SK-N-SH treated with all-trans-retinoic acid at 6 μM for 48 hours (cell line): ENCODE measurements around the gene CDC42BPB.

ENCODE experiments used
- ATAC-seq: fragments of 200-7000 bp; cut with Tn5 transposase; 3 replicates; pipeline ENCODE4 v1.9.1; 2020; ENCODE audit warnings: mild to moderate bottlenecking, moderate library complexity
- ARNTL ChIP-seq: fragments of 450-650 bp; formaldehyde crosslinking; IDR thresholded peaks from 2 replicates; pipeline ENCODE4 v1.5.0; 2020; ENCODE audit warnings: low read depth, mild to moderate bottlenecking, moderate library complexity, borderline replicate concordance
- BACH2 ChIP-seq: fragments of 250-450 bp; sonication (Bioruptor Pico); IDR thresholded peaks from 2 replicates; pipeline ENCODE4 v1.9.0; 2021; ENCODE audit warnings: mild to moderate bottlenecking, borderline replicate concordance
- CSDC2 ChIP-seq: fragments of 250-450 bp; sonication (Bioruptor Pico); IDR thresholded peaks from 2 replicates; pipeline ENCODE4 v1.5.0; 2020; ENCODE audit warnings: mild to moderate bottlenecking, moderate library complexity
- GLIS3 ChIP-seq: fragments of 250-450 bp; sonication (Bioruptor Pico); IDR thresholded peaks from 2 replicates; pipeline ENCODE4 v1.5.0; 2020; ENCODE audit warnings: mild to moderate bottlenecking, moderate library complexity
- OSR1 ChIP-seq: fragments of 250-450 bp; sonication (Bioruptor Pico); IDR thresholded peaks from 2 replicates; pipeline ENCODE4 v1.8.0; 2022; ENCODE audit warnings: moderate library complexity, mild to moderate bottlenecking, inconsistent platforms
- RARB ChIP-seq: fragments of 250-450 bp; sonication (Bioruptor Pico); IDR thresholded peaks from 2 replicates; pipeline ENCODE4 v1.8.0; 2021; ENCODE audit warnings: mild to moderate bottlenecking, moderate library complexity
- SNAI2 ChIP-seq: fragments of 250-450 bp; sonication (Bioruptor Pico); IDR thresholded peaks from 2 replicates; pipeline ENCODE4 v1.5.0; 2020; ENCODE audit warnings: mild to moderate bottlenecking, moderate library complexity
- TCF4 ChIP-seq: fragments of 250-450 bp; sonication (Bioruptor Pico); IDR thresholded peaks from 2 replicates; pipeline ENCODE4 v1.8.0; 2021; ENCODE audit warnings: mild to moderate bottlenecking, moderate library complexity, borderline replicate concordance
- TOX ChIP-seq: fragments of 250-450 bp; sonication (Bioruptor Pico); IDR thresholded peaks from 2 replicates; pipeline ENCODE4 v1.8.0; 2021; ENCODE audit warnings: mild to moderate bottlenecking, moderate library complexity, borderline replicate concordance
- ZC3H10 ChIP-seq: fragments of 250-450 bp; sonication (Bioruptor Pico); IDR thresholded peaks from 2 replicates; pipeline ENCODE4 v1.5.1; 2021; ENCODE audit warnings: mild to moderate bottlenecking, moderate library complexity
- ZFP3 ChIP-seq: fragments of 250-450 bp; sonication (Bioruptor Pico); IDR thresholded peaks from 2 replicates; pipeline ENCODE4 v1.5.0; 2020; ENCODE audit warnings: mild to moderate bottlenecking, moderate library complexity
- ZNF565 ChIP-seq: fragments of 450-650 bp; formaldehyde crosslinking; conservative IDR thresholded peaks from 2 replicates; pipeline ENCODE4 v1.5.0; 2020; ENCODE audit warnings: low read depth, mild to moderate bottlenecking, moderate library complexity
- ZNF70 ChIP-seq: fragments of 450-650 bp; formaldehyde crosslinking; IDR thresholded peaks from 2 replicates; pipeline ENCODE4 v1.5.0; 2020; ENCODE audit warnings: mild to moderate bottlenecking, moderate library complexity
- ZNF8 ChIP-seq: fragments of 450-650 bp; formaldehyde crosslinking; IDR thresholded peaks from 2 replicates; pipeline ENCODE4 v1.5.0; 2020; ENCODE audit warnings: mild to moderate bottlenecking, moderate library complexity
- TF ChIP-seq, protein P1 (sequence below): fragments of 250-450 bp; sonication (Bioruptor Pico); IDR thresholded peaks from 2 replicates; pipeline ENCODE4 v1.5.1; 2021; ENCODE audit warnings: mild to moderate bottlenecking, moderate library complexity
- TF ChIP-seq, protein P2 (sequence below): fragments of 250-450 bp; sonication (Bioruptor Pico); IDR thresholded peaks from 2 replicates; pipeline ENCODE4 v1.8.0; 2020; ENCODE audit warnings: mild to moderate bottlenecking, moderate library complexity, borderline replicate concordance
- TF ChIP-seq, protein P3 (sequence below): fragments of 250-450 bp; sonication (Bioruptor Pico); IDR thresholded peaks from 2 replicates; pipeline ENCODE4 v1.5.1; 2020; ENCODE audit warnings: low read depth, mild to moderate bottlenecking, moderate library complexity

The CDC42BPB gene

DNA sequence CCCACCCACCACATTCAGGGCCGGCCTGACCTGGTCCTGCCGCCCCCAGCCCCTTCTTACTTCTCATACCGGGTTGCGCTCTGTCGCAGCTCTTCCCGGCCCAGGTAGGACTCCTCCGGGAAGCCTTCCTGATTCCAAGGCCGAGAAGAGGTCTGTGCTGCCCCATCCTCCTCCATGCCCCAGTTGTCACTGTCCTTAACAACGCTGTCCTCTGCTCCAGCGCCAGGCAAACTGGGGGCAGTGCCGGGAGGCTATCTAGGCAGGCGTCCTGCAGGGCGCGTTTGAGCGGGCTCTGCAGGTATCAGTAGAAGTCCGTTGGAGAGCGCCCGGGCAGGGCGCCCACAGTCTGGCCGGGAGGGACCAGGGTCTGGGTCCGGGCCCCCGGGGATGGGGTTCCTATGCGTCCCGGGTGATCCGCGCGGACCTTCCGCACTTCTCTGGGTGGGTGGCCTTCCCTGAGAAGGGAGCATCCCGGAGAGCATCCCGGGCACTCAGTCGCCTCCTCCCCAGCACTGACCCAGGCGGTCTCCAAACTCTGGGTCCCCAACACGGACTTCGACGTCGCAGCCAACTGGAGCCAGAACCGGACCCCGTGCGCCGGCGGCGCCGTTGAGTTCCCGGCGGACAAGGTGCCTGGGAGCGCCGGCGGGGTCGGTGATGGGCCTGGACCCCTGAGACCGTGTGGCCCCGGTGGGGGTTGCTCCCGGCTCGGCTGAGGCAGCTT, 134.0 kb downstream of the CDC42BPB start:
- TF ChIP-seq ZFP3 (peak; percentile 98), GLIS3 (CRISPR knock-in tag) (no peak)
- TF ChIP-seq, protein P1, sequence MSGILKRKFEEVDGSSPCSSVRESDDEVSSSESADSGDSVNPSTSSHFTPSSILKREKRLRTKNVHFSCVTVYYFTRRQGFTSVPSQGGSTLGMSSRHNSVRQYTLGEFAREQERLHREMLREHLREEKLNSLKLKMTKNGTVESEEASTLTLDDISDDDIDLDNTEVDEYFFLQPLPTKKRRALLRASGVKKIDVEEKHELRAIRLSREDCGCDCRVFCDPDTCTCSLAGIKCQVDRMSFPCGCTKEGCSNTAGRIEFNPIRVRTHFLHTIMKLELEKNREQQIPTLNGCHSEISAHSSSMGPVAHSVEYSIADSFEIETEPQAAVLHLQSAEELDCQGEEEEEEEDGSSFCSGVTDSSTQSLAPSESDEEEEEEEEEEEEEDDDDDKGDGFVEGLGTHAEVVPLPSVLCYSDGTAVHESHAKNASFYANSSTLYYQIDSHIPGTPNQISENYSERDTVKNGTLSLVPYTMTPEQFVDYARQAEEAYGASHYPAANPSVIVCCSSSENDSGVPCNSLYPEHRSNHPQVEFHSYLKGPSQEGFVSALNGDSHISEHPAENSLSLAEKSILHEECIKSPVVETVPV (CRISPR knock-in tag), result no peak
- ATAC-seq, result peak; percentile 13

DNA sequence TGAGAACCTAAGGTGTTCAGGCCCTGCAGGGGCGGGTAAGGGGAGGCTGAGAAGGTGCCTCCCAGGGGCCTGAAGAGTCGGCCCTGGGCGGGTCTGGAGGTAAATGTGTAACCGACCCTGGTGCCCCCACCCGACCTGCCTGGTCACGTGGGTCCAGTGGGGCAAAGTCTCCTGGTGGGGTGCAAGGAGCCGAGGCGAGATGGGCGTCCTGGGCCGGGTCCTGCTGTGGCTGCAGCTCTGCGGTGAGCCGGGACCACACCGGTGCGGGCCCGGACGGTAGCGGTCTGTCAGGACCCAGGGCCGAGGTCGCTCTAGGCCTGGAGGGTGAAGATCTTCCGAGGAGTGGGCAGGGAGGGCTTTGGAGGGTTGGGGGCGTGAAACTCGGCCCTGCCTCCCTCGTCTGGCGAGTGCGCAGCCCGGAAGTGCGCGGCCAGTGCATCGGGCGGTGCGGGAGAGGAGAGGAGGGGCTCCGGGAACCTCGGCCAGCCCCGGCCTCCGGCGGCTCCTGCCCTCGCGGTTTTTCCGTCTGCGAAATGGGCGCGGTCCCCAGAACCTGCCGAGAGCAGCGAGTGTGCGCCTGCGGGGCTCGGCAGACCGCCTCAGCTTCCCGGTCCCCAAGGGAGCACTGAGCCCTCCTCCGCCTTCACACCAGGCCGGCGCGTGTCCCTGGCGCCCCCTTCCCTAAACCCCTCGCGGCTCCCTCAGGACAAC, 134.7 kb downstream of the CDC42BPB start, which contains the start of gene AMN:
Gene AMN, plus strand, starts transcription at position 174 of the 711 bp plus-strand sequence. Its CDS starts 26 bp downstream, at position 200.
- TF ChIP-seq SNAI2 (CRISPR knock-in tag) (no peak), CSDC2 (no peak)
- TF ChIP-seq, all 23 proteins: peak for 0
- ATAC-seq, result peak; percentile 11

DNA sequence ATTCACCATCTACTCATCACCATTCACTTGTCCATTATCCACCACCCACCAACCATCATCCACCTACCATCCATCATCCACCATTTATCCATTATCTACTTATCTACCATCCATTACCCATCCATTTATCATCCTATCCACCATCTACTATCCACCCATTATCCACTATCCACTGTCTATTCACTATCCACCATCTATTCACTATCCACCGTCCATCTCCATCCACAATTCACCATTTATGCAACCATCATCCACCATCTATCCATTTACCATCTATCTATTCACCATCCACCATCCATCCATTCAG, 136.4 kb downstream of the CDC42BPB start:
- TF ChIP-seq ZNF8 (CRISPR knock-in tag) (no peak), ARNTL (CRISPR knock-in tag) (no peak), SNAI2 (CRISPR knock-in tag) (no peak), TOX (no peak), TCF4 (no peak), ZC3H10 (CRISPR knock-in tag) (no peak), GLIS3 (CRISPR knock-in tag) (no peak)
- TF ChIP-seq, protein P2, sequence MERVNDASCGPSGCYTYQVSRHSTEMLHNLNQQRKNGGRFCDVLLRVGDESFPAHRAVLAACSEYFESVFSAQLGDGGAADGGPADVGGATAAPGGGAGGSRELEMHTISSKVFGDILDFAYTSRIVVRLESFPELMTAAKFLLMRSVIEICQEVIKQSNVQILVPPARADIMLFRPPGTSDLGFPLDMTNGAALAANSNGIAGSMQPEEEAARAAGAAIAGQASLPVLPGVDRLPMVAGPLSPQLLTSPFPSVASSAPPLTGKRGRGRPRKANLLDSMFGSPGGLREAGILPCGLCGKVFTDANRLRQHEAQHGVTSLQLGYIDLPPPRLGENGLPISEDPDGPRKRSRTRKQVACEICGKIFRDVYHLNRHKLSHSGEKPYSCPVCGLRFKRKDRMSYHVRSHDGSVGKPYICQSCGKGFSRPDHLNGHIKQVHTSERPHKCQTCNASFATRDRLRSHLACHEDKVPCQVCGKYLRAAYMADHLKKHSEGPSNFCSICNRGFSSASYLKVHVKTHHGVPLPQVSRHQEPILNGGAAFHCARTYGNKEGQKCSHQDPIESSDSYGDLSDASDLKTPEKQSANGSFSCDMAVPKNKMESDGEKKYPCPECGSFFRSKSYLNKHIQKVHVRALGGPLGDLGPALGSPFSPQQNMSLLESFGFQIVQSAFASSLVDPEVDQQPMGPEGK (CRISPR knock-in tag), result no peak
- TF ChIP-seq, protein P3, sequence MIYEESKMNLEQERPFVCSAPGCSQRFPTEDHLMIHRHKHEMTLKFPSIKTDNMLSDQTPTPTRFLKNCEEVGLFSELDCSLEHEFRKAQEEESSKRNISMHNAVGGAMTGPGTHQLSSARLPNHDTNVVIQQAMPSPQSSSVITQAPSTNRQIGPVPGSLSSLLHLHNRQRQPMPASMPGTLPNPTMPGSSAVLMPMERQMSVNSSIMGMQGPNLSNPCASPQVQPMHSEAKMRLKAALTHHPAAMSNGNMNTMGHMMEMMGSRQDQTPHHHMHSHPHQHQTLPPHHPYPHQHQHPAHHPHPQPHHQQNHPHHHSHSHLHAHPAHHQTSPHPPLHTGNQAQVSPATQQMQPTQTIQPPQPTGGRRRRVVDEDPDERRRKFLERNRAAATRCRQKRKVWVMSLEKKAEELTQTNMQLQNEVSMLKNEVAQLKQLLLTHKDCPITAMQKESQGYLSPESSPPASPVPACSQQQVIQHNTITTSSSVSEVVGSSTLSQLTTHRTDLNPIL, result no peak
- no peak for ATAC-seq

DNA sequence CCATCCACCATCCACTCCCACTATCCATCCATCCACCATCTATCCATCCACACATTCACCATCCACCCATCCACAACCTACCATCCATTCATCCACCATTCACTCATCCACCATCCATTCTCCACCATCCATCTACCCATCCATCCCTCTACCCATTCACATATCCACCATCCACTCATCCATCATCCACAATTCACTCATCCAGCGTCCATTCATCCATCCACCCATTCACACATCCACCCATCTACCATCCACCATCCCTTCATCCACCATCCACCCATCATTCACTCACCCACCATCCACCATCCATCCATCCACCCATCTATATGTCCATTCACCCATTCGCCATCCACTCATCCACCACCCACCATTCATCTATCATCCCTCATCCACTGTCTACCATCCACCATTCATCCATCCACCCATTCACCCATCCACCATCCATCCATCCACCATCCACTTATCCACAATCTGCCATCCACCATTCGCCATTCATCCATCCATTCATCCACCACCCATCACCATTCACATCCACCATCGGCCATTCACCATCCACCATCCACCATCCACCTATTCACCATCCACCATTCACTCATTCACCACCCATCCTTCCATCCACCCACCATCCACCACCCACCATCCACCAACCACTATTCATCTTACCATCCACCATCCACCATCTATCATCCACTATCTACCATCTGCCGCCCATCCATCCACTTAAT, 136.9 kb downstream of the CDC42BPB start:
- TF ChIP-seq ZNF70 (CRISPR knock-in tag) (no peak), TOX (no peak), BACH2 (CRISPR knock-in tag) (no peak), CSDC2 (no peak), ZNF8 (CRISPR knock-in tag) (no peak), ZFP3 (no peak), ZNF565 (CRISPR knock-in tag) (no peak), OSR1 (CRISPR knock-in tag) (no peak), RARB (no peak), TCF4 (no peak), GLIS3 (CRISPR knock-in tag) (no peak)
- TF ChIP-seq, protein P3, result no peak
- TF ChIP-seq, protein P2 (CRISPR knock-in tag), result no peak
- no peak for ATAC-seq
